Measurements from ENCODE around the gene EVA1B.

EVA1B gene, protein sequence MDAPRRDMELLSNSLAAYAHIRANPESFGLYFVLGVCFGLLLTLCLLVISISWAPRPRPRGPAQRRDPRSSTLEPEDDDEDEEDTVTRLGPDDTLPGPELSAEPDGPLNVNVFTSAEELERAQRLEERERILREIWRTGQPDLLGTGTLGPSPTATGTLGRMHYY

DNA sequence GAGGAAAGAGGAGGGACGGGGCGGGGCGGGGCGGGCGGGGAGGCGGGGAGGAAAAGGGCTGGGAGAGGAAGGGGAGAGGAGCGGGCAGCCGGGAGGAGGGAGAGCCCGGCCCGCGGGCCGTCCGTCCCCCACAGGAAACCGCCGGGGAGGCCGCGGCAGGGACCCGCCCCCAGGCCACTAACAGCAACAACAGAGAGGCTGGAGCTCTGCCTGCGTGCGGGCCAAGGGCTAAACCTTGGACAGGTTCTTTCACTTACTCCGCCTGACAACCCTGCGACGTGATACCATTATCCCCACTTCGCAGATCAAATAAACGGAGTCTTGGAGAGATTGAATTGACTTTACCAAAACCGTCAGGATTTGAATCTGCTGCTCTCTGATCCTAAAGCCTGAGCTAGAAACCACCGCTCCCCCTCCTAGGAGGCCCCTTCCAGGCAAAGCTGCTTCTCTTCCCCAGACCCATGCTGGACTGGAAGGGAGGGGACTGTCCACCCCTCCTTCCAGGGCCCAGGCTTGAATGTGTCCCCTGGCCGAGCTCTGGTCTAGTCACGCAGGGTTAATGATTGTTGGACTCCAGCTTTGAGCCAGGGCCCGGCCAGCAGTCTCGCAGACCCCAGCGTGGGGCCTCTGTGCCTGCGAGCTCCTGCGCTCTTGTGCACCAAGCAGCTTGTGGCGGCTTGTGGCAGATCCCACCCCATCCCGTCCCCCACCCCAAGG is at the start of gene EVA1B:
EVA1B (minus strand) TSS at position 10 of the 717 bp plus-strand sequence. CDS start 608 bp downstream, outside the sequence.
- DNase-seq: peak; percentile 61

GRCh38 chr1:36372617-36373016 is 49.2 kb upstream of the EVA1B start:
- DNase-seq: peak; percentile 16

GRCh38 chr1:36369061-36369861 is 45.8 kb upstream of the EVA1B start:
- peak; percentile 88 for DNase-seq

DNA sequence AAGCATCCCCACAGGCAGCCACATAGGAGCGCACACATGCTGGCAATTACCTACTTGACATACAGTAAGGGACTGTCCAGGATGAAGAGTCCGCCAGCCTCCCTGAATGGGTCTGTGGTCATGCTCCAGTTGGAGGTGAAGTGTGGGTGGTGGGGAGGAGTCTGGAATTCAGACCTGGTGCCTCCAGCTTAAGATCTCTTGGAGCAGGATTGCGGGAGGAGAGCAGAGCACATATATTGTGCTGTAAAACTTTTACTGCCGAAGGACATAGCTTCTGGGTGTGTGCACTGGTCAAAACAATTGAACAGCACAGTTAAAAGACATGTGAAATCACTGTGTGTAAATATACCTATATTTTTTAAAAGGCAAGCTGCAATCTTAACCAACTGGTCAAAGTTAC is 44.4 kb upstream of the EVA1B start:
- DNase-seq: no peak

DNA sequence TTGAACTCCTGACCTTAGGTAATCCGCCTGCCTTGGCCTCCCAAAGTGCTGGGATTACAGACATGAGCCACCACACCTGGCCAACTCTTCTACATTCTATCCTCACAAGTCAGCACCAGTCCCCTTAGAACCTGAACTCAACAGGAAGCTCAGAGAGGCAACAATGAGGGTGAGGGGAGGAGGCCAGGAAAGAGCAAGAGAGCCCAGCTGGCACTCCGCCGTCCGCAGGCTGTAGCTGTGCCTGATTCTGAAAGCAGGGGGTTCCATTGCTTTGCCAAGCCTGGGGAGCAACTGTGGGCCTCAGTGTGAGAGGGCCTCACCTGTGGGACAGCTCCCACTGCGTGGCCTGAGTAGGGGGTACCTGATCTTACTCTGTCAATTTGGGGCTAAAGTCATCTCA is 43.6 kb upstream of the EVA1B start:
- DNase-seq: no peak

DNA sequence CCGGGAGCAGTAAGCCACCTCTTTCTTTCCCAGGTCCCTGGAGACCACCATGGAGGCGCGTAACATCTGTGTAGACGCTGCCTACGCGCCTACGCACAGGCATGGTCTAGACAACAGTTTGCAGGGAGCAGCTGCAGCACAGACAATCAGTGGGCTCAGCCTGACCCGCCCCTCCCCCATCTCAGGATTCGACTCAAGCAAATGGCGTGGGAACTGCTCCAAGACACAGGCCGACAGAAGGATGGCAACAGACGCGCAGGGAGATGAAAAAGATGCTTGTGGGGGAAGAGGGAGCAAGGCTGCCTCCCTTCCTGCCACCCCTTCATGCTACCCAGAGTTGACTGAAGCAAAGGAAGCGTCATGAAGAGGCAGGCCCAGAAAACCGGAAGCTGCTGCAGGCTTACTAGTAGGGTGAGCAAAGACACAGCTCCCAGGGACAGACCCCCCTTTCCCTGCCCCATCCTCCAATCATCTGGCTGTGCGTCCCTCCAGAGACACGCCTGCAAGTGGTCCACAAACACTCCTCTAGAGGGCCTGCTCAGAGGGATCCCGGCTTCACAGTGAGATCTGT is 42.7 kb upstream of the EVA1B start:
- peak; percentile 99 for DNase-seq

GRCh38 chr1:36365381-36365780 is 41.9 kb upstream of the EVA1B start:
- DNase-seq: peak; percentile 21

DNA sequence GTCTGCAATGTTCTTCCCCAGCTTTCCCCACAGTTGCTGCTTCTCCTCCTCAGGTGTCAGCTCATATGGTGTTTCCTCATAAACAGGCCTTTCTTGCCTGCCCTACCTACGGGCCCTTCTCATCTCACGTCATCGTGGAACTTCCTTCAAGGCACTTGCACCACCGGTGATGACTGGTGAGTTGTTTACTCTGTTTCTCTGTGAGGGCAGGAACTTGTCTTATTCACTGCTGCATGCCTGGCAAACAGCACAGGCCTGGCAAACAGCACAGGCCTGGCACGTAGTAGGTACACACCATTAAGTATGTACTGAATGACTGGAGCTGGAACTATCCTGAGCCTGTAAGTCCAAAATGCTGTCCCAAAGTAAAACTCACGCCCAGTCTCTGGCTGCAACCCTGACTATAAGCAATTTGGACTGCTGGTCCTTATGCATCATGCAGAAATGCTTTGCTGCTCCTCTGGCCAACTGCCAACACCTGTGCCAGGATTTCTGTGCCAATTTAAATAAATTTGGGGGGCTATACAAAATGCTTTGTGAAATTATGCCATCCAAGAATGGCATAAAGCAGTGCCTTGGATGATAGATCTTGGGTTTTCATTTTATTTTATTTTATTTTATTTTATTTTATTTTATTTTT is 36.6 kb upstream of the EVA1B start:
- no peak for DNase-seq

DNA sequence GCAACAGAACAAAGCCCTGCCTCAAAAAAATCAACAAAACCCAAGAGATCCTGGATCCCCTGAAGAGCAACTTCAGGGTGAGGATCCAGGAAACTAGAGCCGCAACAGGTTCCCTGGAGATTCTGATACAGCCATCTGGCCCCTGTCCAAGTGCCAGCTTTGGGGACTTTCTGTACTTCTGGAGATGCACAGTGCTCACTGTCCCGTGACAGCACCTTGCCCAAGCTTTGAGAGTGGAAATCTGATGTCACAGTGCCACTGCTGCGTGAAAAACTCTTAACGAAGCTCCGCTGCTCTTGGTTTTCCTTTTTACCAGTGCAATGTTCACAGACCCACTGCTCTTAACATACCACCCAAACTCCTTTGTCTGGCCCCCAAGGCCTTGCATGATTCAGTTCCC is 35.9 kb upstream of the EVA1B start:
- DNase-seq: no peak

- DNase-seq: no peak
Measured at GRCh38 chr1:36358514-36359084, 35.2 kb upstream of the EVA1B start.

- no peak for DNase-seq
Measured at GRCh38 chr1:36355811-36356210, 32.4 kb upstream of the EVA1B start.

GRCh38 chr1:36354486-36354885 is 31.0 kb upstream of the EVA1B start:
- no peak for DNase-seq

DNA sequence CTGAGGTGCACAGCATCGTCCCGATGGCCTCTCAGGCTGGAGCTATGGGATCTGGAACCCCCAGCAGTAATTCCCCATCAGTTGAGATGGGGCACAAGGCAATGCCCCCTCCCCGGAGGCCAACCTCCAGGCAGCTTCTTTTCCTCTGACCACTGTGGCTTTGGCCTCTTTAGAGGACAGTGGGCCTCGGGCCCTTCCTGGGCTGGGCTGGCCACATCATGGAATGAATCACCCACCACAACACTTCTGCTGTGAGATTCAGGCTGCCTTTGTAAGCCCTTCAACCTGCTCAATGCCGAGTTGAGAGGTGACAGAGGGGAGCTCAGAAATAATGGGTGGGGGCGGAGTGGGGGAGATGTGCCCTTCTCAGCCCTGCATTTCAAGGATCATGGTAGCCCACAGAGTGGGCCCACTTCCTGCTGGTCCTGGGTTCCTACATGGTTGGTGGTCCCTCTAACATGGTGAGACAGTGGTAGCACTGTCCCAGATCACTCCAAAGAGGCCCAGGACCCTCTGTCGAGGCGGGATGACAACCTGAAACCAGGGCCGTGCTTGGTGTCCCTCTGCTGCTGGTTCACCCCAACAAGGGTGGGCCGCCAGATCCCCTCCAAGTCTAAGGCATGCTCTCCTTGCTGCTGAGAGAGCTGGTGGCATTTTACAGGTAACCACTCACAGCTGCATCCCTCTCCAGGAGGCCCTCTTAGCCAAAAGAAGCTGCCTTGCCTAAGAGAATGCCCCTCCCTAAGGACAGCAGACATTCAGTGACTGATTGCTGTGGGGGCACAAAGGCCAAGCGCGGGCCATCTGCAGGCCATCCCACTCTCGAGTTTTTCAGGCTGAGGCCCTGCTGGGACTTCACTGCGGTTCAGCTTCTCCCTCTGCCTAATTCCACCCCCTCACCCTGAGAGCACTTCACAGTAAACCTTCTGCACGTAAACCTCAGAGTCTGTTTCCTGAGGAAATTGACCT is 29.7 kb upstream of the EVA1B start:
- DNase-seq: no peak

DNA sequence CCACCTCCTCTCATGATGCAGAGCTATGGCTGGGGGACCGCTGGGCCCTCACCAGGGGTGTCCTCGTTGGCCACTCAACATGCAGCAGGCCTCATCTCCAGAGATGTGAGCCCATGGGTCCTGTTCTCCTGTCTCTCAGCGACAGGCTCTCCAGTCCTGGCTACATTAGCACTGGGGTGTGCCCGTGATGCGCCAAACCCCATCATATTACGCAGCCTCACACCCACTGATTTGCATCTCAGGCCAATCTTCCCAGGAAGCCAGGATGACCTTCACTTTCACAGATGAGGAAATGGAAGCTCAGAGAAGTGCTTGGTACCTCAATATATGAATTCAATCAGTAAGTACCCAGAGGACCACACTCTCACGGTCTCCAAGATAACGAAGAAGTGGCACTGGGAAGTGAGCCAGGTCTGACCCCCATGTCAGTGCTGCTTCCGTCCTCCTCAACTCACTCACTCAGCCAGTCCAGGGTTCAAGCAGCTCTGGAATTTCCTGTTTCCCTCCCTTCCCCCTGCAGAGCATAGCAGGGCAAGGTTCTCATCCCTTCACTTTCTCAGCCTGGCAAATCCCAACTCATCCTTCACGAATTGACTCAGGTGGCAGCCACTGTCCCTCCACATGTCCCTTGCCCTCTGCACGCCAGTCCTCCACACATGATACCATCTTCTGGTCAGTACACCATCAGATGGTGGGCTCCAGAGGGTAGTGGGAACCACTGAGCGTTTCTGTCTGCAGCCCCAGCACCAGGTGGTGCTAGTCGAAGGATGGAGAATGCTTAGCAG is 28.9 kb upstream of the EVA1B start:
- DNase-seq: no peak

DNA sequence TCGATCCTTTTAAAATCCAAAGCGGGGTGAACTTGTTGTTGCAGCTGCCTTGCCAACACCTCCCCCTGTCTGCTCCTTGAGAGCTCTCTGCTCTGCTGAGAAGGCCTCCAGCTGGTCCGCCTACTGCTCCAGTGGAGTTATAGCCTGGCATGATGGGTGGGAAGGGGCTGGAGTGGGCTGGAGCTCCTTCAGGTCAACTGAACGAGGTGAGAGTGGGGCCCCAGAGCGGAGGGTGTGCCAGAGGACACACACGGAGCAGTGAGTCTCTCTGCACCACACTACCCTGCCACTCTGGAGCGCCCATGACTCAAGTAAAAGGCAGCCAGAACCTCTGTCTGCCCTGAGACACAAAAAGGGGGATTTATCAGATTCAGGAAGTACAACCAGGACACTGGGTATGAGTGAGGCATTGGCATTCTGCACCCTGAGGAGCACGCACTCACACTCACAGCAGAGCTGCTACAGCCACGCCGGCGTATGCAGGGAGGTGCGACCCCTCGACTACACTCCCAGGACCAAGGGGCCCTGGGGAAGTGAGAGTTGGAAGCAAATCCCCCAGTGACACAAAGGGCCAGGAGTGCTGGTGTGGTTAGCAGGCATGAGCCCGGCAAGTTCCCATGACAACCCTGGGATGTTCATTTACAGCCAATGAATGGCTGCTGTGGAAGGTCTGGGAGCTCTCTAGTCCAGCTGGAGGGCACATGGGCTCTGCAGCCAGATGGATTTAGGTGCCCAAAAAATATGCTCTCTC is 28.0 kb upstream of the EVA1B start:
- DNase-seq: no peak

- no peak for DNase-seq
Measured at GRCh38 chr1:36350659-36351226, 27.3 kb upstream of the EVA1B start.

DNA sequence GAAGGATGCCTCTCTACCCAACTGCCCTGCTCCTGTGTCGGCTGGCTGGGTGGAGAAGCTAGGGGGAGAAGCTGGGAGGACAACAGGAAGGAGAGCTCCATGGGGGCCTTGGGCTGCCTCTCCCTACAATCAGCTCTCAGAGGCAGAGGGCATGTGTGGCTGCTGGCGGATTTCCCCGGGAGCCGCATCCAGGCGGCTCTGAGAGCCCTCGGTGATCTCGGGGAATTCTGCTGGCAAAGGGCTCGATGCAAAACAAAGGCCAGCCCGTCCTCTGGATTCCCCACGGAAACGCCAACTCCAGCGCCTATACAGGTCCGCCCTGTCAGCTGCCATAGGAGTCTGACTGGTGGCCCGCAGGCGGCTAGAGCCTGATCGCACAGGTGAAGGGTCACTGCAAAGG is 26.4 kb upstream of the EVA1B start:
- DNase-seq: no peak

DNA sequence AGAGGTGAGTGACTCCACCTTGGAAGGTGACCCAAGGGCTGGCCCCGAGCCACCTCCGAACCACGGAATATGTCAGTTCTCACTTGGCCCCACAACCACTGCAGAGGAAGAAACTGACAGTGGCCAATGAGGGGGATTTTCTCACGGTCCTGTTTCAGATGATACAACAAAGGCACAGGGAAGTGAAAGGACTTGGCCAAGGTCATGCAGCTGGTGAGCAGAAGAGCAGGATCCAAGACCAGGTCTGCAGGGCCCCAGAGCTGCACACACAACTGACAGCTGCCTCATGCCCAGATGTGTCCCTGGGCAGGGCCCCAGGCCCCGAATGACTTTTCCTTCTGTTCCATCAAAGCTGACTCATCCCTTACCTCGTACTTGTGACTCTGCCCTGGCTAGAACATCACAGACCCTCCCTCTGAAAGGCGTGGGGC is 25.8 kb upstream of the EVA1B start:
- no peak for DNase-seq

DNA sequence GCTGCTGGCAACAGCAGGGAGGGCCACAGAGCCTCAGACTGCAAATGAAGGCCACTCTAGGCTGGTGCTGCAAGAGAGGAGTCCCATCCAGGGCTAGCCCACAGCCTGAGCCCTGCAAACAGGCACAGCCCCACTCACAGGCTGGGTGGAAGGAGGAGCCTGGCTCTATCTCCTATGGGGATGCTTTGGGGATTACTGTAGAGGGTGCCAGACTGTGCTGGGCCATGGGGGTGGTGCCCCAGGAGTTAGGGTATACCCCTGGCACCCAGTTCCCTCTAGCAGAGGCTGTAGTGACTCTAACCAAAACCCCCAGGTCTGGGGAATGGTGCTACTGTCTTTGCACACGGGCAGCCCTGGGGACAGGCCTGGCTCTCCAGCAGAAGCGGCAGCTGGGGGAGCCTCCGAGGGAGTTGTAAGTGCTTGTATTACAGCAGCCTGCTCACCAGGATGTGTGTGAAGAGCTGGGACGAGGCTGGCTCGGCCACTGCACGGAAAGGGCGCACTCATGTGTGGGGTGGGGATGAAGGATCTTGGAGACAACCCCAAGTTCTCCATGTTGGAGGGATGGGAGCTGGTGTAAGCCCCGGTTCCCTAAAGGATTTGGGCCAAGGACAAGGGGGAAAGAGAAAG is 23.4 kb upstream of the EVA1B start:
- no peak for DNase-seq
